Stimulated activated CD8-positive, alpha-beta memory T cell treated with anti-CD3 and anti-CD28 coated beads, Interleukin-12 subunit alpha, Interleukin-12 subunit beta, amount 100 ng/mL, for 24 hours (primary cell): ENCODE data around the gene HRG.

Experiments
- DNase-seq: peaks from one replicate; pipeline ENCODE4 v3.0.0-alpha.2; 2020; ENCODE audit errors: extremely low read depth

HRG gene

DNA sequence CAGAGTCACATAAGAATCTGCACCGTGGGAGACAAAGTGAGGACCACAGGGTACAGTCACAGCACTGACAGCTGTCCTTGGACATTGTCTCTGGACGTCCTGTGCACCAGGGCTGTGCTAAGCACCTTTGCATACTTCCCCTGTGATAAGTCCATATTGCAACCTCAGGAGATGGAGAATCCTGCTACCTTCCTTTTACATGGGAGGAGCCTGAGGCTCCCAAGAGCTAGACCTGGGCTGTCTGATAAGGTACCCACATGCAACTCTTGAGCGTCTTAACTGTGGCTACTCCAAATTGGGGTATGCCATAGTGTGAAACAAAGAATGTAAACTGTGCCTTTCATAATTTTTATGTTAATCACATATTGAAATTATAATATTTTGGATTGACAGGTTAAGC lies 28.1 kb upstream of the HRG start:
- no peak for DNase-seq

DNA sequence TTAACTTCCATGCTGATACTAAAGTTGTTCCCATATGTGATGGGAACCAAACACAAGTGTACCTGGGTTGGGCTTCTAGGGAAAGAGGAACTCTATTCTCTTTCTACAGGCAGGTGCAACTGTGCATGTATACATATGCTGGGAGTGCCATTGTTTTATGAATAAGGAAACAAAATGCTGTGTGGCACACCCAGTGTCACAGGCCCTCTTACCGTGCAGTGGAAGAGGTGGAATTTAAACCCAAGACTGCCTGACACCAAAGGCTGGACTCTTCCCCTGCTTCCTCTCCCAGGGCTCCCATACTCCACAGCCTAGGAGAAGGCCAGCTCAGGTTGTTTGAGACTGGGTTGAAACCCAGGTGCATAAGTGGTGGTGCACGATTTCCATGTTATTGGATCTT lies 27.6 kb upstream of the HRG start:
- no peak for DNase-seq

DNA sequence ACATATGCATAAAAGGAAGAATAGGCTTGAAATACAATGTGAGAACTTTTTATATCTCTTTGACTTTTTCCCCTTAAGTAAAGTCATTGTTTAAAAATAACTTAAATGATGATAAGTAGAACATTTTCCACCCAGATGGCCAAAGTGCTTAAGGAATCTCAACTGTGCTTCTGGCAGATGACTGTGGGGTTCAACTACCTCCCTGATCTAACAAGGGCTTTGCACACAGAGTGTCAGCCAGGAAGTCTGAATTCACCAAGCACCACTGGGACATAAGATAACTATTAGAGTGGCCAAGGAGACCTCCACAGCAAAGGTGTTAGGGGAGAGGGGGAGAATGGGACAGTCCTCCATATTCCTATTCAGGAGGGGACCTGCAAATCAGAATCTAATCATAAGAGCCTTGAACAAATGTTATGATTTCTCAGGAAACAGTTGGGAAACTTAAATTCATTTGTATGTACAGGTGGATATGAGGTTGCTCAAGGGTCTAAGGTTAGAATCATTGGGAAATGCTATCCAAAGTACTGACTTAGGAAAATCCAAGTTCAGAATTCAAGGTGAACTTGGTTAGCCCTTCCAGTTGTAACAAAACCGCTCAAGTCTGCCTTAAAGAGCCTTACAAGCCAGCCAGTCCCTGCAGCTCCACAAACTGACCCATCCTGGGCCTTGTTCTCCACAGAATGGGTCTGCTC lies 25.9 kb upstream of the HRG start, which contains the start of gene FETUB:
Gene FETUB (plus strand): TSS at position 622 of the 695 bp plus-strand sequence. CDS start 62 bp downstream, at position 684.
- DNase-seq = no peak

DNA sequence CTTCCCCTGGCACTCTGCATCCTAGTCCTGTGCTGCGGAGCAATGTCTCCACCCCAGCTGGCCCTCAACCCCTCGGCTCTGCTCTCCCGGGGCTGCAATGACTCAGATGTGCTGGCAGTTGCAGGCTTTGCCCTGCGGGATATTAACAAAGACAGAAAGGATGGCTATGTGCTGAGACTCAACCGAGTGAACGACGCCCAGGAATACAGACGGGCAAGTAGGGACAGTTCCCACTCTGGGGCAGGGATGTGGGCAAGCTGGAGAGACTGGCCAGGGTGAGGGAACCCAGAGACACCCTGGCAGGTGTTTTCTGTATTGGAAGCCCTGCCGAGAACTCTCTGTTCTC lies 25.4 kb upstream of the HRG start:
- no peak for DNase-seq

DNA sequence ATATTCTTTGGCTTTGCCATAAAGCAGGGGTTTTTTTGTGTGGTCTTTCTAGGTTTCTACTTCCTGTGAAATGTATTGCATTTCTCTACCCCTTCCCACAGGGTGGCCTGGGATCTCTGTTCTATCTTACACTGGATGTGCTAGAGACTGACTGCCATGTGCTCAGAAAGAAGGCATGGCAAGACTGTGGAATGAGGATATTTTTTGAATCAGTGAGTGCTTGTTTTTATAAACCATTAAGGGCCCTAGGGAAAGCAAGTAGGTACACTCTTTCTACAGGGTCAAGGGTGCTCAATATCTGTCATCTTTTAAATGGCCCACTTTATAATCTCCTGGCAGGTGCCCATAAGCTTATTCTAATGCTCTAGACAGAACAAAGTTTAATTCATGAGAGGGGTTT lies 24.9 kb upstream of the HRG start:
- DNase-seq = no peak

DNA sequence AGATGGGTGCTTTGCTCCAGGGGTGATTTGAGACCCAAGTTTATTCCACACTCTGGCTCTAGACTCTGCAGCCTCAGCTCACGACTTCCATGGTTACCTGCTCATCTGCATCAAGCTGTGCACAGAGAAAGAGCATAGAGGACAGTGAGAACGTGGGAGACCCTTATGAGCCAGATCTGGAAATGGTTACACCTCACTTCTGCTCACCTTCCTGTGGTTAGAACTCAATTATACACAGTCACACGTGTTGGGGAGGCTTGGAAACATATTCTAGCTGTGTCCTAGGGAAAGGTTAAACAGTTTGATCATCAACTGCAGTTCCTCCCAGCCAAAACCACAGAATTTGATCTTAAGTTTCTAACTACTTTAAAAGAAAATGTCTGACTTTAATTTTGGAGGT lies 23.8 kb upstream of the HRG start:
- DNase-seq = no peak

DNA sequence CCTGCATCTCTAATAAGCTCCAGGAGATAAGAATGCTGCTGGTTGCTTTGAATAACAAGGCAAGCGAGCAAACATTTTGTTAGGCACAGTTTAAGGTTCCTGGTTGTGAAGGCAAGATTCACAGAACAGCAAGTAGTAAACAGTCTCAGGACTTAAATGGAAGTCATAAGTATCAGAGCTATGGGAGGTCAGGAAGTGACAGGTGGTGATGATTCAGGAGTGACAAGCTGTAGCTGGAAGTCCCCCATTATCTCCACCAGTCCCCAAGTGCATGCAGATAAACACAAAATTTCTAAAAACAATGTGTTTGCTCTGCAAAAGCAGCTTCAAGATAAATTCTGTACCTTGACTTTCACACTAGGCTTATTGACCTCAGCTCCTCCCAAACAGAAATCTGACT lies 22.3 kb upstream of the HRG start:
- no peak for DNase-seq

DNA sequence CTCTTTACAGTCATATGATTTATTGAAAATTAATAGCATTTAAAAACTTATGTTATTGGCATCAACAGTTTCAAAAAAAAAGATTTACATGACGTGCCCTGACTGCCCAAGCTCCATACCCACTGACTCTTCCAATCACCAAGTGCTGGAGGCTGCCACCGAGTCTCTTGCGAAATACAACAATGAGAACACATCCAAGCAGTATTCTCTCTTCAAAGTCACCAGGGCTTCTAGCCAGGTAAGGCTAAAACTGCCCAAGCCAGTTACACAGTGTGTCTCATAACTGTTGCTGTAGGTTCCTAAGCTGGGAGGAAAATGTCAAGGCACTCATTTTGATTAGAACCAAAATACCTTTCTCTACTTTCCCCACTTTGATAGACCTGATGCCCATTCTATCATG lies 21.1 kb upstream of the HRG start:
- DNase-seq = no peak

DNA sequence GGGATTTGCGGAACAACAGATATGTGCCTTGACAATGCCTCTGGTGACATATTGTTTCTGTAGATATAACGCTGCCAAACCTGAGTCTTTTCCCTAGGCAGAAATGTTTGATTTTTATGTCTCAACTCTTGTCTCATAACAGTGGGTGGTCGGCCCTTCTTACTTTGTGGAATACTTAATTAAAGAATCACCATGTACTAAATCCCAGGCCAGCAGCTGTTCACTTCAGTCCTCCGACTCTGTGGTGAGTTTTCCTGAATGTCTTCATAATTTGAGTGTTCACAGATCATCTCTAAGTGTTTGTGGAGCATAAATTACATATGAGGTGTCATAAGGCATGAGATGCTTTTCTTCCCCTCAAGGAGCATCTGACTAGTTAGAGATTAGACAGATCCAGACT lies 19.7 kb upstream of the HRG start:
- DNase-seq = no peak

DNA sequence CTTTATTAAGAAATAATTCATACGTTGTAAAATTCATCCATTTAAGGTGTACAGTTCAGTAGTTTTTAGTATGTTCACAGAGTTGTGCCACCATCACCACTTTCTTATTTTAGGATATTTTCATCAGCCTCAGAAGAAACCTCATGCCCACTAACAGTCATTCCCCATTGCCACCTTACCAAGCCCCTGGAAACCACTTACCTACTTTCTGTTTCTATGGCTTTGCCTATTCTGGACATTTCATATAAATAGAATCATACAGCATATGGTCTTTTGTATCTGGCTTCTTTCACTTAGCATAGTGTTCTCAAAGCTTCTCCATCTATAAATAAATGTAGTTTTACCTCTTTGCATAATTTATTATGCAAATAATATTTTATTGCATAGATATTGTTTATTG lies 19.0 kb upstream of the HRG start:
- no peak for DNase-seq

DNA sequence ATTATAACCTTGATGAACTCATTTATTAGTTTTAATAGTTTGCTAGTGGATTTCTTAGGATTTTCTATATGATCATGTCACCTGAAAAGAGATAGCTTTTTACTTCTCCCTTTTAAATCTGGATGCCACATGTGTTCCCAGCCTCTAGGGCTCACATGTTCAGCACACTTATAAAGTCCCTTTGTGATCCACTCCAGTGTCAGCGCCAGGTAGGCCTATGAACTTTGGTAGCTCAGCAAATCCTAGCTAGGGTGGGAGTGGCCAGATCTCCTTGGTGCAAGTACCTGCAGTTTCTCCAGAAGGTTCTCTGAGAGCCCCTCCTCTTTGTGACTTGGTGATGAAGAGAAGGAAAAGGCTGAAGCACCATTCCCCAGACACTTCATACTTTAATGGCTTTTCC lies 17.0 kb upstream of the HRG start:
- no peak for DNase-seq

DNA sequence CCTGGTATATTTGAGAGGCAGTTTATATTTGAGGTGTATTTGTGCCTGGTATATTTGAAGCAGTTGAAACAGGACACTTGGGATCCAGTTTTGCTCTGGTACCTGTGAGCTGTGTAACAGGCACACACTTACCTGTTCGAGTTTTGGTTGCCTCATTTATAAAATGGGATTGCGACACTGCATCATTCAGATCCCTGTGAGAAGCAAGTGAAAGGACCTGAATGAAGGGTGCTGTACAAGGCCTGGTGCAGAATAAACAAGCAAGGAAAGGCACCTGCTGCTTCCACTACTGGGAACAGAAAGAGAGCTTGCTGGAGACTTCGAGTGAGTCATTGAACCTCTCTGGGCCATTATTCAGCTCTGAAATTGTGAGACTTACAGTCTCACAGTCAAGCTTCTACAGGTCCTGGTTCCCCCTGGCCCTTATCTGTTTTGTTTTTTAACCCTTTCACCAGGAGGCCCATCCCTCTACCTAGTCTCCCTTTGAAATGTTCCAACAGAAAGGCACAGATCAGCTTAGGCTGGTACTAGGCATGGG lies 14.1 kb upstream of the HRG start:
- DNase-seq = no peak

DNA sequence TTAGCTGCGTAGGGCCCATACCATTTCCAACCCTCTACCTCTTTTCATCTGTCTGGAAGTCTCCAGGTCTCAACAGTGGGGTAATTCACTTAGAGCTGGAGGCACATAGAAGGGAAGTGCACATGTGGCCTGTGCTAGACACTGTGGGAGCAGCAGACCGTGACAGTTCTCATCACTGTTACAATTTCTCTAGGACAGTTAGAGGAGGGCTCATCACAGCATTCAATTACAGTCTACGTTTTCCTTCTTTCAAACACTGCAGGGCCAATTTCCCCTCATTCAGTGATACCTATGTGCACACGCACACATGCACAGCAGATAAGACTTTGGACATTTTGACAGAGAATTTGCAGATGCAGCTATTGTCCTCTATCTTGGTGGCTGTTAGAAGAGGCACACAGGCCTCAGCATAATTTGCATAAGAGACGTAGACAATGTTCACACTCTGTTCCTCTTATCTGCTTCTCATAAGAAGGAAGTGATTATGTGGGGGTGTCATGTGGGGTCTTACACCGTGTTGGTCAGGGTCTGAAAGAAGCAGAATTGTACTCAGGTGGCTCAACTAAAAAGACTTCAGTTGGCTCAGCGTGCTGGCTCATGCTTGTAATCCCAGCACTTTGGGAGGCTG lies 12.6 kb upstream of the HRG start:
- no peak for DNase-seq

DNA sequence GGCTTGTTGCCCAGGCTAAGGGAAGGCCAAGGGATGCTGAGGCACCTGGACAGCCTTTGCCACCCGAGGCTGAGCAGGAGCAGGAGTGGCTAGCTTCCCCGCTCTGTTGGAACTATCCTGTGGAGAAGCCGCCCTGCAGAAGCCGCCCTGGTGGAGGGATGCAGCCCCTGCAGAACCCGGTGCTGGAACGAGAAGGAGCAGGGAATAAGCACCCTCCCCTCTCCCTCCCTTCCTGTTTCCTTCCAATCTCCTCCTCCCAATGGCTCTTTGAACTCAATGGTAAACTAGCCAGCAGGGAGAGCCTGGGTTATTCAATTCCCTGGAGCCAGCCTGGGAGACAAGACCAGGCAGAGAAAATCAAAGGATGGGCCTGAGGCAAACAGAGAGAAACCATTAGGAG lies 11.8 kb upstream of the HRG start:
- DNase-seq = no peak

DNA sequence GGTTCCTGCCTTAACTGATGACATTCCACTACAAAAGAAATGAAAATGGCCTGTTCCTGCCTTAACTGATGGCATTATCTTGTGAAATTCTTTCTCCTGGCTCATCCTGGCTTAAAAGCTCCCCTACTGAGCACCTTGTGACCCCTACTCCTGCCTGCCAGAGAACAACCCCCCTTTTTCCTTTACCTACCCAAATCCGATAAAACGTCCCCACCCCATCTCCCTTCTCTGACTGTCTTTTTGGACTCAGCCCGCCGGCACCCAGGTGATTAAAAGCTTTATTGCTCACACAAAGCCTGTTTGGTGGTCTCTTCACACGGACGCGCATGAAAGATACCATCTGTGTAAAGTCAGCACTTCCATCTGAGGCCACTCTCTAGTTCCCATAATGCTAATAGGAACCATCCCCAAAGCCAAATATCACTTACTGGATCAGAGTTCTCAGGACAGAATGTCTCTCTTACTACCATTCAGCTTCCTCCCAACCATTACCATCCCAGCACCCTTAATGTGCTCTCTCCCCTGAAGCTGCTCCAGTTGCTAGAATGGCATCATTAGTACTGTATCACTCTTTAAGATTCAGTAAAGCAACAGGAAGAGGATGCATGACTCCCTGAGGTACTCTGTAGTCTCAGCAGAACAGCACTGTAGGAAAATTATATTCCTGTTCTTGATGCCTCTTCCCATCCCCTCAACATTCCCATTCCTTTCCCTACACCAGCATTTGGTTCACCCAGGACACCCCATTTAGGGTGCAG lies 2.3 kb upstream of the HRG start:
- DNase-seq = no peak

DNA sequence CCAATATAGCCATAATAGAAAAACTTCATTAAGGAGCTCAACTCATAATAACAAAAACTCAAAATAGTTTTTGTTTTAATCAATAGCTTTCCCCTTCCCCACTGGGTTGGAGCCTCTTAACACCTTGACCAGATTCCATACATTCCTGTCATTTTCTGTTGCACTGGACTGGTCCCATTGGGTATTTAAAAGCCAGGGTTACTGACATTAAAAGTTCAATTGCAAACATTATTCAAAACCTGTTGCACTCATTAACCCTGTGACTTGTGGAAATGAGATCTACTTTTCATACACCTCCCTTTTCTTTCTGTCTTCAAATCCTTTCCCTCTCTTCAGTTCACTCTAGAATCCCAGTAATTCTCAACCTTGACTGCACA lies 1.7 kb upstream of the HRG start:
- no peak for DNase-seq

DNA sequence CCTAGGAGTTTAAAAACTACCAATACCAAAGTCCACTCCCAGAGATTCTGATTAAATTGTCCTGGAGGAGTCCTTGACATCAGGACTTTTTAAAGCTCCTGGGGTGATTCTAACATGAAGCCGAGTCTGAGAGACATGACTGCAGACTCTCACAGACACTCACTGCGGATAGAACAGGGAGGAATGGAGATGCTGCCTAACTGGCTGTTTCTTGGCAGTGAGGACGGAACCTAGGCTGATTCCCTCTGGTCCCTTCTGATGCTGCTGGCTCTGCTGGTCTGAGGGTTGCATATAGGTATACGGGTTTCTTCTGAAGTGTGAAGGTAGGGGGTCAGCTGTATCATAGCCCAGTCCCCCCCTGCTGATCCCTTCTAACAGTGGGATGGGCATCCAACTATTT lies 1.3 kb upstream of the HRG start:
- no peak for DNase-seq

DNA sequence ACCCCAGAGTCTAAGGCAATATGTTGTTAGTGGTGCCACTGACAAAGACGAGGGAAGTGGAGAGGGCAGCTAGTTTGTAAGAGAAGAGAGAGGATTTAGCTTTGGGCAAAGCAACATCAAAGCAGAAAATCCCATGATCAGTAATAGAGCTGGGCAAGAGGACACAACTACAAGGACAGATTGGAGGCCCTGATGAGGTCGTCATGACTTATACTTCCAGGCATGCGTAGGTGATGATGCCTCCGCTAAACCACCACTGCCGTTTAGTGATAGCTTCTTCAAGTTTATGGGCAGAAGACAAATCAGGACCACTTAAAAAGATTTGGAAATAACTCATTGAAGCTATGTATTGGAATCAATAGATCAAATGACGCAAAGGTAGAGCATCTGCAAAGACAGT lies 2.6 kb downstream of the HRG start:
- no peak for DNase-seq

DNA sequence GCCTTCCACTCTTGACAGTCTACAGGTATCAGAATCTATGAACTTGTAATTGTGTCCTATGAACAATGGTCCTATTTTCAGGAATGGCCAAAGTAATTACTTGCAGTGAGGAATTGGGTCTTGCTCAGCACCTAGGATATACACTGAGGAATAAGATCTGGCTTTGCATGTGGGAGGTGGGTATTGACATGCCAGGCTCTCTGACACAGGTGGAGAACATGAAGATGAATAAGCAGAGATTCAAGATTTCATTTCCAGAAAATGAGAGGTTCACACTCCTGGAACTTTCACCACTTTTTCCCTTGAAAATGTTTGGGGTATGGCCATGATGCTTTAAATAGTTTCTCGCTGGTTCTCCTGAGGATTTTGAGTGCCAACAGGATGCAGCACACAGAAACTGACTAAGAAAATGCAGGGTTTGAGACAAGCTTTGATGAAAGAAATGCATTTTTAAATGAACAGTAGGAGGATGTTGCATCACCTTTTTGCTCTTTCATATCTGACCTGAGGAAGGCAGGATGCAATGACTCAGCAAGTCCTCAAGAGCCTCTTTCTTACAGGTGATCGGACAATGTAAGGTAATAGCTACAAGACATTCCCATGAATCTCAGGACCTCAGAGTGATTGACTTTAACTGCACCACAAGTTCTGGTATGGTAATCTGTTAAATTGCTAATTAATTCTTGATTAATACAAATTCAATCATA lies 3.7 kb downstream of the HRG start:
- no peak for DNase-seq

DNA sequence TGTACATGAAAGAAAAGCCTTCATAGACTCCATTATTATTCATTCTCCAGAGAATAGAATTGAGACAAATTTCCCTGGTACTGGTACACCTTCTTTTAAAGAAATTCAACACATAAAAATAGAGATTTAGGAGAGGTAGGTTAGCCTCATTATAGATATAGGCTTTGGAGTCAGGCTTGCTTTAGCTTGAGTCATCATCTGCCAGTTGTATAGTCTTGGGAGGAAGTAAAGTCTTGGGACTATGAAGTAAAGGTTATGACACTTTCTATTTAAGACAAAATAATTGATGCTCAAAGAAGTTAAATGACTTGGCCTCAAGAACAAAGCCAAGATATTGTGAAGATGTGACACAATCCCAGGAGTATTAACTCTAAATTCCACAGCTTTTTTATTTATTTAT lies 4.3 kb downstream of the HRG start:
- no peak for DNase-seq

DNA sequence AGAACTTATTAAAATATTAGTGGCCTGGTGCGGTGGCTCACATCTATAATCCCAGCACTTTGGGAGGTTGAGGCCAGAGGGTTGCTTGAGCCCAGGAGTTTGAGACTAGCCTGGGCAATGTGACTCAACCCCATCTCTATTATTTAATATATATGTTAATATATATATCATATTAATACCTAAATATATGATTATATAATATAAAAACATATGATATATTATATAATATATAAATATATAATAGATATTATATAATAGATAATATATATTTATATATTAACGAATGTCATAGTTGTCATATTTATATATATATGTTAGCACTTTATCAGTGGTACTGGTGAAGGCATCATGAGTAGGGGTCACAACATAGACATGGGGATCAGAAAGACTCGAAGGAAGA lies 5.2 kb downstream of the HRG start:
- DNase-seq = no peak

DNA sequence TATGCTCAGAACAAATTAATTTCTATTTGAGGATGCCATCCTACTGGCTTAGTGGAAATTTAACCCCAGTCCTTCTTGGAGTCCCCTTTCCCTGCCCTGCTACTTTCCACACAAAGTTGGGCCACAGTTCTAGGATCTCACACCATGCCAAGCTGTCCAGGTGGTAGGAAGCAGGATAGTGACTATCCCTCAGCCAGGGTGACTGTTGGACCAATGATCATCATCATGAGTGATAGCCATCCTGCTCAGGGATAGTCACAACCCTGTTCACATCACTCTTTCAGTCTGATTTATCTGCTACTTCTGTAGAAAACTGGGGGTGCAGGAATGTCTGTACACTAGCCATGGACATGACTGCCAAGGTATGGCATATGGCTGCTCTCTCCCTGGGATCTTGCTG lies 12.8 kb downstream of the HRG start:
- DNase-seq = no peak

DNA sequence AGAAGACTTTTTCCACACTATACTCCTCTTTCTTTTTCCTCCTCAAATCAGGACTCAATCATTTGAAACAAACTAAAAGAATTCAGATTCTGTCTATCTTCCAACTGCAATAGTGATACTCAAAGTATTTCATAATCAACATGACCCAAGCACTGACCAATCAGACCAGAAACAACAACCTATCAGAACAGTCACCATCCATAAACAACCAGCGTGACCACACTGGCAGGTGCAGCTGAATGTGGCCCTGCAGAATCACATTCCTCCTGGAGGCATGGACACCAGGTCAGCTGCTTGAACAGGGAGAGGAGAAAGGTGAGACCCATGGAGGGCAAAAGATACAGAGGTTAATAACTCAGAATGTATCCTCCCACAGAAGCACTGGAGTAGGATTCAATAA lies 13.3 kb downstream of the HRG start:
- DNase-seq = no peak
